GM21529 (cell line): ENCODE measurements around the gene ZNF318.
"Not testable (repeated sequence)": the region's sequence is repeated elsewhere in the genome, so short reads cannot be mapped to it uniquely, and the experiment has no call there.

ENCODE experiments used
- ATAC-seq: cut with Tn5 transposase; IDR thresholded peaks from one replicate; pipeline ENCODE4 v1.9.1; 2021; ENCODE audit not compliant: unreplicated experiment

The ZNF318 gene

GRCh38 chr6:43369174-43370002, at the start of gene ZNF318:
ZNF318 (minus strand) TSS chr6:43369647; CDS start chr6:43369365, 282 bp downstream.
- ATAC-seq, result peak; percentile 76

DNA sequence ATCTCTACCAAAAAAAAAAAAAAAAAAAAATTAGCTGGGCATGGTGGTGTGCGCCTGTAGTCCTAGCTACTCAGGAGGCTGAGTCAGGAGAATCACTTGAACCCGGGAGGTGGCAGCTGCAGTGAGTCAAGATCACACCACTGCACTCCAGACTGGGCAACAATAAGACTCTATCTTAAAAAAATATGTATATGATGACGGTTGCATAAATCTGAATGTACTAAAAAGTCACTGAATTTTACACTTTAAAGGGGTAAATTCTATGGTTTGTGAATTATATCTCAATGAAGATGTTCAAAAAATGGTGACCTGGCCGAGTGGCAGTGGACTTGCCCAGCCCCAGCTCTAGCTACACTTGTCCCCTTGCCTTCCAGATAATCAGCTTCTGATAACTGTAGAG, 47.5 kb upstream of the ZNF318 start:
- ATAC-seq, result no peak

- not testable (repeated sequence) for ATAC-seq
Measured at GRCh38 chr6:43415275-43415674, 45.8 kb upstream of the ZNF318 start.

- ATAC-seq, result no peak
Measured at GRCh38 chr6:43413002-43413401, 43.6 kb upstream of the ZNF318 start.

DNA sequence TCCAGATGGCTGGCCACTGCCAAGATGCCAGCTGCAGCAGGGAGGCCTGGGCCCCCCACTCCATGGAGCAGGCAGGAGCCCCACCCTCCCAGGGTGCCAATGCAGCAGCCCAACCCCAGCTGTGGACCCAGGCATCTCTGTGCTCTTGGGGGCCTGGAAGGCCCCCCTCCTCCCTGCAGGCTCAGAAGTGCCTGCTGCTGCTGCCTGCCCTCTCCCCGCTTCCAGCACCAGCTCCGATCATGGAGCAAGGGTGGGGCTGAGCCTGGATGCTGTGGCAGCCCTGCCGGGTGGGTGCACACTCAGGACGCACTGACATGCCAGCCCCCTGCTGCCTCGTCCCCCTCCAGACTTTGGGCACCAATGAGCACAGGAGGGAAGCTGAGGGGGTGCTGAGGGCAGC, 43.1 kb upstream of the ZNF318 start:
- no peak for ATAC-seq

DNA sequence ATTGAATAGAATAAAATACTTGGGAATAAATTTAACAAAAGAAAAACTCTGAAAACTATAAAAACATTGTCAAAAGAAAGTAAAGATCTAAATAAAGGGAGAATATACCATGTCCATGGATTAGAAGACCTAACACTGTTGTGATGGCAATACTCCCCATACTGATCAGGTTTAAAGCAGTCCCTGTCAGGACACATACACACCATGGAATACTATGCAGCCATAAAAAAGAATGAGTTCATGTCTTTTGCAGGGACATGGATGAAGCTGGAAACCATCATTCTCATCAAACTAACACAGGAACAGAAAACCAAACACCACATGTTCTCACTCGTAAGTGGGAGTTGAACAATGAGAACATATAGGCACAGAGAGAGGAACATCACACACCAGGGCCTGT, 41.3 kb upstream of the ZNF318 start:
- ATAC-seq, result not testable (repeated sequence)

DNA sequence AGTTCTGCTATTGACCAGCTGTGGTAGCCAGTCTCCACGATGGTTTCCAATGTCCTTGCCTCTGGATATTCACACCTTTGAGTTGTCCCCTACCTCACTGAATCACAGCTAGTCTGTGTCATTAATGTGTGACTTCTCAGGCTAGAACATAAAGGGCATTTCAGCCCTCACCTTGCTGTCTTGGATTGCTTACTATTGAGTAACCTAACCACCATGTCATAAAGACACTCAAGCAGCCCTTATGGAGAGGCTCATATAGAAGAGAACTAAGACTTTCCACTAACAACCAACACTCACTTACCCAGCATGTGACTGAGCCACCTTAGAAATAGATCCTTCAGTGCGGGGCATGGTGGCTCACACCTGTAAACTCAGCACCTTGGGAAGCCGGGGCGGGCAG, 38.8 kb upstream of the ZNF318 start:
- no peak for ATAC-seq

DNA sequence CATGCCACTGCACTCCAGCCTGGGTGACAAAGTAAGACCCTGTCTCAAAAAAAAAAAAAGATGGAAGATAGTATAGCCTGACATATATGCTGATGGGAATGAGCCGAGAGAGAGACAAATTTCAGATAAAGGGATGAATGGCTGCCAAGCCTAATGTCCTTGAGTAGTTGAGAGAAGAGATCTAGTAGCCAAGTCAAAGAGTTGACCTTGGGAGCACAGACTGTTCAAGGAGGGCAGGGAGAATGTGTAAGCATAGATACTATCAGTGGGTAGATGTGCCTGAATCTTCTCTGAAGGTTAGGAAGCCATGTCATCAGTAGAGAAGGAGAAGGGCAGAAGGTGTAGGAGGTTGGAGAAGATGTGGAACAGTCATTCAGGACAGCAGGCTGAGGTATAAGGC, 37.8 kb upstream of the ZNF318 start:
- ATAC-seq, result no peak

DNA sequence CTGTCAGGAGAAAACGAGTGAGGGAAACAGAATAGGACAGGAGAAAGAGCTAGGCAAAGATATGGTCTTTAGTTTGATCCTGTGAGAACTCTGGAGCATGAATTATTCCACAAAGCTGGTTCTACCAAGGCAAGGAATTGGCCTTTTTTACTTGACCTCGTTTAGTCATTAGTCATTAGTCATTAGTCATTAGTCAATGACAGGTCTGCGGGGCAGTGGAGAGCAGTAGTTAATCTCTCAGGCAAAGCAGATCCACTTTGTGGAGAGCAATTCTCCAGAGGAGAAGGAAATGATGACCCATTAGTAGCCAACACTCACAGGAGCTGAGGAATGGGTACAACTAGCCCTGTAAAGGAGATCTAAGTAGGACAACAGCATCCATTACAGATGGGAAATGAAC, 35.9 kb upstream of the ZNF318 start:
- ATAC-seq, result no peak

- ATAC-seq, result no peak
Measured at GRCh38 chr6:43402820-43403219, 33.4 kb upstream of the ZNF318 start.

DNA sequence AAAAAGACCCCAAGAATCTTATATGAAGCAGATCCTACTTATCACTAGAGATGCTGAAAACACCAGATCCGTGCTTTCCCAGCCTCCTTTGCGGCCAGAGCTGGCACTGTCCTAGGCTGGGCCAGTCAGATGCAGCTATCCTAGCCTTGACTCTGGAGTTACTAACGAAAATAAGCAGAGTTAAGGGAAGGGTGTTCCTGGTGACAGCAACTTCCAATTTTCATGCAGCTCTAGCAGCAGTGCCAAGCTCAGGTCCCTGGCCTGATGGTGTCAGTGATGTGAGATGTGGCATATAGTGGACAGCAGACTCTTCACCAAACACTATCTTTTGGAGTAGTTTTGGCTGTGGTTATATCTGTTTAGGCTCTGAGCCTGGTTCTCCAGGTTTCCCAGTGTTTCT, 32.3 kb upstream of the ZNF318 start:
- no peak for ATAC-seq

- ATAC-seq, result no peak
Measured at GRCh38 chr6:43399932-43400487, 30.6 kb upstream of the ZNF318 start.

GRCh38 chr6:43396408-43397149, 27.1 kb upstream of the ZNF318 start:
- no peak for ATAC-seq

GRCh38 chr6:43395776-43396175, 26.3 kb upstream of the ZNF318 start:
- ATAC-seq, result no peak

GRCh38 chr6:43394982-43395381, 25.5 kb upstream of the ZNF318 start:
- no peak for ATAC-seq

DNA sequence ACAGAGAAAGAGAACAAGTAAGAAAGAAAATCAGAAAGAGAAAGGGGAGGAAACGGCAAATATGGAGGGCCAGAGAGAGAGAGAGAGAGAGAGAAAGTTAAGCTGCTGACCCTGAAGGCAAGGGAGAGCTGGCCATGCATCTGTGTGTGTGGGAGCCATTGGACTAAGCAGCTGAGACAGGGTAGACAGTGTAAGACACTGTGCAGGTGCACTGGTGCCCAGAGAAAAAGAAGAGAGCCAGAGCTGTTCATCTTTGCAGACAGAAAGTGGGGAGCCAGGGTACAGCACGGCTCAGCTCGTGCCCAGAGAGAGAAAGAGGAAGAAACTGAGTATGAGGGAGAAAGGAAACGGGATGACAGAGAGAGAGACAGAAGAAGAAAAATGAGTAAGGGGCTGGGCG, 24.2 kb upstream of the ZNF318 start:
- ATAC-seq, result no peak

DNA sequence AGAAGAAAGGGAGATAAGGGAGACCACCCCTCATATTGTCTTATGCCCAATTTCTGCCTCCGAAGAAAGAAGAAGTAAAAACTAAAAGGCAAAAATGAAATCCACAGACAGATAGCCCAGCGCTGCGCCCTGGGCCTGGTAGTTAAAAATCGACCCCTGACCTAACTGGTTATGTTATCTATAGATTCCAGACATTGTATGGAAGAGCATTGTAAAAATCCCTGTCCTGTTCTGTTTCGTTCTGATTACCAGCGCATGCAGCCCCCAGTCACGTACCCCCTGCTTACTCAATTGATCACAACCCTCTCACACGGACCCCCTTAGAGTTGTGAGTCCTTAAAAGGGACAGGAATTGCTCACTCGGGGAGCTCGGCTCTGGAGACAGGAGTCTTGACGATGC, 23.7 kb upstream of the ZNF318 start:
- not testable (repeated sequence) for ATAC-seq

- ATAC-seq, result no peak
Measured at GRCh38 chr6:43391440-43392031, 22.1 kb upstream of the ZNF318 start.

- ATAC-seq, result not testable (repeated sequence)
Measured at GRCh38 chr6:43390753-43391439, 21.4 kb upstream of the ZNF318 start.

- ATAC-seq, result no peak
Measured at GRCh38 chr6:43389730-43390295, 20.4 kb upstream of the ZNF318 start.

GRCh38 chr6:43386492-43386891, 17.0 kb upstream of the ZNF318 start:
- no peak for ATAC-seq
